Right lobe of liver (tissue), 4 donors: ENCODE results near the gene ABCC2.

Experiments used
- POLR2A ChIP-seq: fragments of 450-650 bp; IDR thresholded peaks from one replicate; pipeline ENCODE4 v1.6.1; 2017; ENCODE audit warnings: antibody characterized with exemption, mild to moderate bottlenecking
- TF ChIP-seq, protein P1 (sequence below), 4 donors: fragments of 200-600 bp in 3 of 4; fragments of 450-650 bp in 1 of 4; IDR thresholded peaks; one replicate each; pipeline versions ENCODE4 v1.5.1 to v1.8.0; 2016 to 2022; ENCODE audit warnings: antibody characterized with exemption in 4 of 4, mild to moderate bottlenecking in 2 of 4
- donor health status: DM: no; HTN: no; CAD: no.
- donor health status: DM: no; HTN: no; CAD: no.
- donor health status: DM: no; HTN: yes; CAD: no.

DNA sequence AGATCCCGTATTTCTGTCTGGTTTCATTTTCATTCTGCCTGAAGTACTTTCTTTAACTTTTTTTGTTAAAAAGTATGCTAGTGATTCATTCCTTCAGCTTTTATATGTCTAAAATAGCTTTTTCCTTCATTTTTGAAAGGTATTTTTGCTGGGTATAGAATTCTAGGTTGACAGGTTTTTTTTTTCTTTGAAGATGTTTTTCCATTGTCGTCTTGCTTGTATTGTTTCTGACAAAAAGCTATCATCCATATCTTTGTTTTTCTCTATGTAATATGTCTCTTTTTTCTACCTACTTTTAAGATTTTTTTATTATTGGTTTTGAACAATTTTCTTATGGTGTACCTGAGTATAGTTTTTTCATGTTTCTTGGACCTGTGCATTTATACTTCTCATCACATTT is 42.2 kb upstream of the ABCC2 start:
- TF ChIP-seq, protein P1, sequence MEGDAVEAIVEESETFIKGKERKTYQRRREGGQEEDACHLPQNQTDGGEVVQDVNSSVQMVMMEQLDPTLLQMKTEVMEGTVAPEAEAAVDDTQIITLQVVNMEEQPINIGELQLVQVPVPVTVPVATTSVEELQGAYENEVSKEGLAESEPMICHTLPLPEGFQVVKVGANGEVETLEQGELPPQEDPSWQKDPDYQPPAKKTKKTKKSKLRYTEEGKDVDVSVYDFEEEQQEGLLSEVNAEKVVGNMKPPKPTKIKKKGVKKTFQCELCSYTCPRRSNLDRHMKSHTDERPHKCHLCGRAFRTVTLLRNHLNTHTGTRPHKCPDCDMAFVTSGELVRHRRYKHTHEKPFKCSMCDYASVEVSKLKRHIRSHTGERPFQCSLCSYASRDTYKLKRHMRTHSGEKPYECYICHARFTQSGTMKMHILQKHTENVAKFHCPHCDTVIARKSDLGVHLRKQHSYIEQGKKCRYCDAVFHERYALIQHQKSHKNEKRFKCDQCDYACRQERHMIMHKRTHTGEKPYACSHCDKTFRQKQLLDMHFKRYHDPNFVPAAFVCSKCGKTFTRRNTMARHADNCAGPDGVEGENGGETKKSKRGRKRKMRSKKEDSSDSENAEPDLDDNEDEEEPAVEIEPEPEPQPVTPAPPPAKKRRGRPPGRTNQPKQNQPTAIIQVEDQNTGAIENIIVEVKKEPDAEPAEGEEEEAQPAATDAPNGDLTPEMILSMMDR (IDR thresholded peaks at IDR 0.05) = no peak
- no peak for TF ChIP-seq POLR2A
